GM12873 (cell line): ENCODE measurements around the gene PCTP.

Experiments used
- TF ChIP-seq, protein P1 (sequence below): IDR thresholded peaks from 2 replicates; pipeline ENCODE4 v1.5.1; 2012; ENCODE audit warnings: low read depth, mild to moderate bottlenecking, moderate library complexity, low read length, control low read depth; ENCODE audit not compliant: insufficient read depth; ENCODE audit errors: missing control alignments

PCTP gene

DNA sequence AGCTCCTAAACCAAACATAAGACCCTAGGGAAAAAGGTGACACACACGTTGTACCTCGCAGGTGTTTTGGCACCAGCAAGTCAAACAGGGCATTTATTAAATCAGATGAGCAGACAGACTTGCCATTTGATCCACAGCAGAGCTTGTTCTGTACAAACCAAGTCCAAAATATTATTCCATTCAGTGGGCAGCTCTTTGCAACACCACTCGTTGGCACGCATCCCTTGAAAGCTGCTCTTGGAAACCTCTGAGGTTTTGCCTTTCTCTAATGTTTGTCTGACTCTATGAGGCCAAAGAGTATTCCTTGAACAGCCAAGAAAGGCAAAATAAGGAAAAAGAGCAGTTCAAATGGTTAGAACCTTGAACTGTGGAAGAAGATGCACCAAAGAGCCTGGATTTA, 40.9 kb upstream of the PCTP start:
- TF ChIP-seq, protein P1, sequence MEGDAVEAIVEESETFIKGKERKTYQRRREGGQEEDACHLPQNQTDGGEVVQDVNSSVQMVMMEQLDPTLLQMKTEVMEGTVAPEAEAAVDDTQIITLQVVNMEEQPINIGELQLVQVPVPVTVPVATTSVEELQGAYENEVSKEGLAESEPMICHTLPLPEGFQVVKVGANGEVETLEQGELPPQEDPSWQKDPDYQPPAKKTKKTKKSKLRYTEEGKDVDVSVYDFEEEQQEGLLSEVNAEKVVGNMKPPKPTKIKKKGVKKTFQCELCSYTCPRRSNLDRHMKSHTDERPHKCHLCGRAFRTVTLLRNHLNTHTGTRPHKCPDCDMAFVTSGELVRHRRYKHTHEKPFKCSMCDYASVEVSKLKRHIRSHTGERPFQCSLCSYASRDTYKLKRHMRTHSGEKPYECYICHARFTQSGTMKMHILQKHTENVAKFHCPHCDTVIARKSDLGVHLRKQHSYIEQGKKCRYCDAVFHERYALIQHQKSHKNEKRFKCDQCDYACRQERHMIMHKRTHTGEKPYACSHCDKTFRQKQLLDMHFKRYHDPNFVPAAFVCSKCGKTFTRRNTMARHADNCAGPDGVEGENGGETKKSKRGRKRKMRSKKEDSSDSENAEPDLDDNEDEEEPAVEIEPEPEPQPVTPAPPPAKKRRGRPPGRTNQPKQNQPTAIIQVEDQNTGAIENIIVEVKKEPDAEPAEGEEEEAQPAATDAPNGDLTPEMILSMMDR = no peak

DNA sequence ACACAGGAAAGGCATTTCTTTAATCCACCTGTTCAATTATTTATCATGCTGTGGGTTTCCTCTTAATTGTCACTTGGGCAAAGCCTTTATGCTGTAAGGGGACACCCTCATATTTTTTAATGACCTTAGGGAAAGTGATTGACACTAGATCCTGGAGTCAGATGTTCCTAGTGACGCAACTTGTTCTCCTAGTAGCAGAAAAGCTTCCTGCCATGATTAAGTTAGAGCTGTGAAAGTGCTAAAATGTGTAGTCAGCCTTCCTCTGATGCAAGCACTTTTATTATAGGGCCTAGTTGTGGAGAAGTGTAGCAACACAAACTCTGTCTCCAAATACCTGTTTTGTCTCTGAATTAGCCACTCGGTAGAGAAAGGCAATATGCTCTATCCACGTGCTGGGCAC, 40.4 kb upstream of the PCTP start:
- TF ChIP-seq, protein P1 = no peak

DNA sequence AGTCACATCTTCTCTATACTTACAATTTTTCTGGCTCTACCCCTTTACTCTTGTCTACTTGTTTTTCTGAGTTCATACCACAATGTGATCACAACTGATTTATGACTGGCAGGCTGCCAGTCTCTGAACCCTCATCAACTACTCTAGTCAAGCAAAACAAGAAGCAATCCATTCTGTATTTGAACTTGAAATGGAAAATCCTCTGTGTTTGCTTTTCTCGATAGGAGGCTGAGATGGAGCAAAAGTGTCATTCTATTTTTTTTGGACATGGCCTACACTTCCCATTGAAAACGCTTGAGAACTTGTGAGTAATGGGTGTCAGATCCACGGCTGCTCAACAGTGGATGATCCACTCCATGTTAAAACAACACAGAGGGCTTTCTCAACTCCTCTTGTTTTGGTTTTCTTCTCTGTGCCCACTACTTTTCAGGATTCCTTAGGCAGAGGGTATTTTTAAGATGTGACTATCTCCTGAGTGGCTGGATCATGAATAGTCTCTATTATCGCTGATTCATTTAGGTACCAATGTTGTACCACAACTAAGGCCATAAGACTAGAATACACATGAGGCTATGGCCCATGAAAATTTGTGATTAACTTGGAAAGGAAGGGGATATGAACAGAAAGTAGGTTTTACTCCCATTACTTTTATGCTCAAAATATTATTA, 39.9 kb upstream of the PCTP start:
- TF ChIP-seq, protein P1 = no peak

DNA sequence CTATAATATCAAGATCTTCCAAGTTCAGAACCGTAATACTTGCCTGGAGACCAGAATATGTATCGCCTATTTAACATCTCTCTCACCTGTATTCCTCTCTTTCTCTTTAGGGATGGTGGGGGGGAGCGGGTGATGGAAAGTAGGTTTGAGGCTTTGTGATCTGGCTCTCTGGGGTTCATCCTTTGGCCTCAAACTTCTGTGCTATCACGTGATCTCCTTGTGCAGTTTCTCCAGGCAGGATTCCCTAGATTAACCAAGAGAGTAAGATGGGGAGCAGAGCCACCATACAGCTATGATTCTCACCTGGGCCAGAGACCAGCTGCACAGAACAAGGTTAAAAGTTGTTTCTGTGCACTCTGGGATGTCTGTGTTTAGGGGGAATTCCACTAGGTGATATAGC, 33.4 kb upstream of the PCTP start:
- TF ChIP-seq, protein P1 = no peak

DNA sequence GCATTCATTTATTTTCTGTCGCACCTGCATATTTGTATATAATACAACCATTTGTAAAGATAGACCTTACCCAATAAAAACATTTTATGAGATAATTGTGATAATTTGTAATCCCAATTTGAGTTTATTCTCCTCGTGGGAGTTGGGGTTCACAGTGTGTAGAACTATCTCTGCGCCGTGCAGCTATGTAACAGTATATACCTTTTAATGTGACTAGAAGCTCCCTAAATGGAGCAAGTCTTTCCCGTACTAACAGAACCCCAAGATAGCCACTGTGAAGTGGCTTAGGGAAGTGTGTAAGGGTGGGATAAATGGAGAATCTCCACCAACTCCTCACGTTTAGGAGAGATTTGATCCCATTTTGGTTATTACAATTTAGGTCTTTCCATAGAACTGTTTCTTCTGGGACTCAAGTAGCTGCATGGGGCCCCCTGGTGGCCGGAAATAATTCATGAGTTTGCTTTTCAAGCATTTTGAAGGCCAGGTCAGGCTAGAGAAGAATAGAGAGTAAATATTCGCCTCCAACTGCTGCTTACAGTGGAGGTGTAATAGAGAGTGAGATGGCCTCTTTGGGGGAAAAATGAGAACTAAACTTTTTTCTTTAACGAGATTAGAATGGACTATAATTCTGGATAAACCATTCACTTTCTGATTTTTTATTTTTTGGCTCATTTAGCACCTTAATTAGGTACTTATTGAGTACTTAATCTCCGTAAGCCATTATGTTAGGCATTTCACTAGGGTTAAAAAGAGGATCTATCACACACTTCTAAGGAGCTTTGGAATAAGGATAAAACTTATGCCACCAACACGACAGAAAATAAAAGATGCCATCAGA, 32.7 kb upstream of the PCTP start:
- TF ChIP-seq, protein P1 = peak; percentile 70

DNA sequence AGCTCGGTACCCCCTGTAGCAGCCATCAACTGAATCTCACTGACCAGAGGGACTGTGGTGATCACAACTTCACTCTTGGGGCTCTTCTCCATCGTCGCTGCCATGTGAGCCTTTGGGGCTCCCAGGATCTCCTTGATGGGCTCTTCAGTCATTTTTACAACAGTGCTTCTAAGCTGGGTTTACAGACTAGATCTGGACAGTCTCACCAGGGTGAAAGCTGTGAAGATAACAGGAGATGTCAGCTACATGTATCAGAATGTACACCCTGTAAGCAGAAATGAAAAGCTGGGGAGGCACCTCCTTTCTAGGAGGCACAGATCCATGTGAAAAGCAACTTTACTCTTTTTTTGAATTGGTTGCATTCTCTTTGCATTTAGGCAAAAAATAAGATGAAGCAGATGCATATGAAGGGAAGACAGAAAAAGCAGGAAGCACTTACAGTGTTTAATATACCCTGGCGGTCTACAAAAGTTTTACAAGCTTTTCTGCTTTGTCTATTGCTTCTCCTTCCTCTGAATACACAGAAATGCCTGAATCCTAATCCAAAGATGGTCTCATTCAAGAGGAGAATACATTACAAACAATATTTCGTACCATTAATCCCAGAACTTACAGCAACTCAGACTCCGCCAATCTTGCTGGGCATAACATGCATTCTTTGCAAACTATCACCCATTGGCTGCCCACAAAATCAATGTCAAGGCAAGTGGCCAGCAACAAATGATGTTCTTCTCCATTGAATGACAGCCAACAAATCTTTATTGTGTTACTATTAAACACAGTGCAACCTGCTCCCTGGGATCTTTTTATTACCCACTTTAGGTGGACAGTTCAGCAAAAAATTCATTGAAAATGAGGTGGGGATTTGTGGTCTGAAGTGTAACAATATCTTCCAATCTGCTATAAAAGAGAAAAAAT, 29.7 kb upstream of the PCTP start:
- TF ChIP-seq, protein P1 = no peak
